Epithelial cell of alveolus of lung (primary cell): Measurements from ENCODE around the gene FAM83B. TPM values are rescaled to one million over a fixed set of nuclear protein-coding genes. Genes with fewer than 3 reads are reported as not detected.

ENCODE experiments used
- total RNA-seq: library from RNA; depleted of rRNA; stranded (reverse); fragments of >200 nt; gene quantifications from 2 replicates; pipeline ENCODE4 v1.2.1, GENCODE V29; 2015

Gene FAM83B, protein sequence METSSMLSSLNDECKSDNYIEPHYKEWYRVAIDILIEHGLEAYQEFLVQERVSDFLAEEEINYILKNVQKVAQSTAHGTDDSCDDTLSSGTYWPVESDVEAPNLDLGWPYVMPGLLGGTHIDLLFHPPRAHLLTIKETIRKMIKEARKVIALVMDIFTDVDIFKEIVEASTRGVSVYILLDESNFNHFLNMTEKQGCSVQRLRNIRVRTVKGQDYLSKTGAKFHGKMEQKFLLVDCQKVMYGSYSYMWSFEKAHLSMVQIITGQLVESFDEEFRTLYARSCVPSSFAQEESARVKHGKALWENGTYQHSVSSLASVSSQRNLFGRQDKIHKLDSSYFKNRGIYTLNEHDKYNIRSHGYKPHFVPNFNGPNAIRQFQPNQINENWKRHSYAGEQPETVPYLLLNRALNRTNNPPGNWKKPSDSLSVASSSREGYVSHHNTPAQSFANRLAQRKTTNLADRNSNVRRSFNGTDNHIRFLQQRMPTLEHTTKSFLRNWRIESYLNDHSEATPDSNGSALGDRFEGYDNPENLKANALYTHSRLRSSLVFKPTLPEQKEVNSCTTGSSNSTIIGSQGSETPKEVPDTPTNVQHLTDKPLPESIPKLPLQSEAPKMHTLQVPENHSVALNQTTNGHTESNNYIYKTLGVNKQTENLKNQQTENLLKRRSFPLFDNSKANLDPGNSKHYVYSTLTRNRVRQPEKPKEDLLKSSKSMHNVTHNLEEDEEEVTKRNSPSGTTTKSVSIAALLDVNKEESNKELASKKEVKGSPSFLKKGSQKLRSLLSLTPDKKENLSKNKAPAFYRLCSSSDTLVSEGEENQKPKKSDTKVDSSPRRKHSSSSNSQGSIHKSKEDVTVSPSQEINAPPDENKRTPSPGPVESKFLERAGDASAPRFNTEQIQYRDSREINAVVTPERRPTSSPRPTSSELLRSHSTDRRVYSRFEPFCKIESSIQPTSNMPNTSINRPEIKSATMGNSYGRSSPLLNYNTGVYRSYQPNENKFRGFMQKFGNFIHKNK
- 0.08 and 0.91 TPM in 2 replicates for total RNA-seq

DNA sequence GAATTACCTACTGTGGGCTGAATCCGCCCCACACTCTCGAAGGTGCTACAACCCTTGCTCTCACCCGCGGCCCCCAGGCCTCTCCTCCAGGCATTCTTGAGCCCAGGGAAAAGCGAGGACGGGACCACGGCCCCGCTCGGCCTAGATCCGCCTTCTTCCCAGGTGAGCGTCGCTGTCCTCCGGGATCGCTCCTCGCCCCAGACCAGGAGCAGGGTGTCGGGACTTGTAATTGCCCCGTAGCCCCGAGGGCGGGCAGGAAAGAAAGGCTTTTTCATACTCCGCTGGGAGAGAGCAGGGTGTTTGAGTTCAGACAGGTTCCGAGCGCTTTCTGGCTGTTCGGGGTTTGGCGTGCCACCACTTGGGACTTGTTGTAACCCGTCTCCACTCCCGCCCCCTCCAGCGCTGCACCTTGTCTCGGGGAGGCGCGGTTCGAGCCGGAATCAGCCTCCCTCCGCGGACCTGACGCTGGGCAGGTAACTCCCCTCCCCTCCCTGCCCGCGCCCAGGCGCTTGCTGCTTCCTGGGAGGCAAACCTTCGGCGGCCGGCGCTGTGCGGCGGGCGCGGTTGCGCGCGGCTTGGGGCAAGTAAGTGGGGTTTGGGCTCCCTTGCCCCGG, at the start of gene FAM83B:
Gene FAM83B (plus strand): TSS at position 529 of the 614 bp plus-strand sequence. CDS start 23,476 bp downstream, outside the sequence.

